ENCODE measurements around the gene CDPF1. TPM values are rescaled to one million over a fixed set of nuclear protein-coding genes. Genes with fewer than 3 reads are reported as not detected.

Gene CDPF1
- total RNA-seq, 1 donor from 2014 or later: 6.9 TPM

- Mint-ChIP-seq H3K9me3 (ENCODE audit: unreplicated experiment) (peaks cover 12% of the 10 kb centered on the region), H3K4me1 (ENCODE audit: low read depth, unreplicated experiment) (peaks cover 15% of the 10 kb centered on the region), H3K4me3 (ENCODE audit: unreplicated experiment) (no peak overlapping the region), H3K27ac (ENCODE audit: unreplicated experiment) (no peak overlapping the region), H3K36me3 (ENCODE audit: unreplicated experiment) (no peaks in the 10 kb centered on the region), H3K27me3 (ENCODE audit: unreplicated experiment) (no peaks in the 10 kb centered on the region)
- TF ChIP-seq, protein P1, sequence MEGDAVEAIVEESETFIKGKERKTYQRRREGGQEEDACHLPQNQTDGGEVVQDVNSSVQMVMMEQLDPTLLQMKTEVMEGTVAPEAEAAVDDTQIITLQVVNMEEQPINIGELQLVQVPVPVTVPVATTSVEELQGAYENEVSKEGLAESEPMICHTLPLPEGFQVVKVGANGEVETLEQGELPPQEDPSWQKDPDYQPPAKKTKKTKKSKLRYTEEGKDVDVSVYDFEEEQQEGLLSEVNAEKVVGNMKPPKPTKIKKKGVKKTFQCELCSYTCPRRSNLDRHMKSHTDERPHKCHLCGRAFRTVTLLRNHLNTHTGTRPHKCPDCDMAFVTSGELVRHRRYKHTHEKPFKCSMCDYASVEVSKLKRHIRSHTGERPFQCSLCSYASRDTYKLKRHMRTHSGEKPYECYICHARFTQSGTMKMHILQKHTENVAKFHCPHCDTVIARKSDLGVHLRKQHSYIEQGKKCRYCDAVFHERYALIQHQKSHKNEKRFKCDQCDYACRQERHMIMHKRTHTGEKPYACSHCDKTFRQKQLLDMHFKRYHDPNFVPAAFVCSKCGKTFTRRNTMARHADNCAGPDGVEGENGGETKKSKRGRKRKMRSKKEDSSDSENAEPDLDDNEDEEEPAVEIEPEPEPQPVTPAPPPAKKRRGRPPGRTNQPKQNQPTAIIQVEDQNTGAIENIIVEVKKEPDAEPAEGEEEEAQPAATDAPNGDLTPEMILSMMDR (IDR thresholded peaks at IDR 0.05; ENCODE audit: partially characterized antibody, unreplicated experiment): no peak
- no peak for DNase-seq
These were observed 41.0 kb upstream of the CDPF1 start for GRCh38 chr22:46290843-46291785.

- H3K4me1 Mint-ChIP-seq (ENCODE audit: low read depth, unreplicated experiment): peaks cover 11% of the 10 kb centered on the region
- TF ChIP-seq, protein P1 (IDR thresholded peaks at IDR 0.05; ENCODE audit: partially characterized antibody, unreplicated experiment): no peak
- H3K4me3 Mint-ChIP-seq (ENCODE audit: unreplicated experiment): no peak overlapping the region
- H3K36me3 Mint-ChIP-seq (ENCODE audit: unreplicated experiment): no peaks in the 10 kb centered on the region
- no peak overlapping the region for H3K27ac Mint-ChIP-seq (ENCODE audit: unreplicated experiment)
- H3K9me3 Mint-ChIP-seq (ENCODE audit: unreplicated experiment): peaks cover 11% of the 10 kb centered on the region
- H3K27me3 Mint-ChIP-seq (ENCODE audit: unreplicated experiment): no peaks in the 10 kb centered on the region
- no peak for DNase-seq
These were observed 40.2 kb upstream of the CDPF1 start for GRCh38 chr22:46290121-46290842.

- H3K36me3 Mint-ChIP-seq (ENCODE audit: unreplicated experiment): peaks cover under 1% of the 10 kb centered on the region
These were observed 39.3 kb upstream of the CDPF1 start for GRCh38 chr22:46289244-46289891.

GRCh38 chr22:46288846-46289243 lies 38.8 kb upstream of the CDPF1 start:
- Mint-ChIP-seq H3K27ac (ENCODE audit: unreplicated experiment) (no peak overlapping the region), H3K36me3 (ENCODE audit: unreplicated experiment) (peaks cover 3% of the 10 kb centered on the region), H3K9me3 (ENCODE audit: unreplicated experiment) (peaks cover 8% of the 10 kb centered on the region), H3K4me3 (ENCODE audit: unreplicated experiment) (no peak overlapping the region), H3K4me1 (ENCODE audit: low read depth, unreplicated experiment) (peaks cover 10% of the 10 kb centered on the region), H3K27me3 (ENCODE audit: unreplicated experiment) (no peaks in the 10 kb centered on the region)
- no peak for DNase-seq
- TF ChIP-seq, protein P1 (IDR thresholded peaks at IDR 0.05; ENCODE audit: partially characterized antibody, unreplicated experiment): no peak

More at GRCh38 chr22:46289244-46289891, 39.3 kb upstream of the CDPF1 start:
- H3K4me3 Mint-ChIP-seq (ENCODE audit: unreplicated experiment): no peak overlapping the region
- H3K27ac Mint-ChIP-seq (ENCODE audit: unreplicated experiment): no peak overlapping the region
- H3K27me3 Mint-ChIP-seq (ENCODE audit: unreplicated experiment): no peaks in the 10 kb centered on the region
- H3K9me3 Mint-ChIP-seq (ENCODE audit: unreplicated experiment): peaks cover 10% of the 10 kb centered on the region
- TF ChIP-seq, protein P1 (IDR thresholded peaks at IDR 0.05; ENCODE audit: partially characterized antibody, unreplicated experiment): no peak
- H3K4me1 Mint-ChIP-seq (ENCODE audit: low read depth, unreplicated experiment): peaks cover 10% of the 10 kb centered on the region
- DNase-seq: no peak

All from glutamatergic neuron (in vitro differentiated cells).